Measurements from ENCODE around the gene AMIGO2. TPM values are rescaled to one million over a fixed set of nuclear protein-coding genes. Genes with fewer than 3 reads are reported as not detected.

The AMIGO2 gene
- total and polyA plus RNA-seq, 2 experiments from 2014 or later, result 1.8 to 3.8 TPM

DNA sequence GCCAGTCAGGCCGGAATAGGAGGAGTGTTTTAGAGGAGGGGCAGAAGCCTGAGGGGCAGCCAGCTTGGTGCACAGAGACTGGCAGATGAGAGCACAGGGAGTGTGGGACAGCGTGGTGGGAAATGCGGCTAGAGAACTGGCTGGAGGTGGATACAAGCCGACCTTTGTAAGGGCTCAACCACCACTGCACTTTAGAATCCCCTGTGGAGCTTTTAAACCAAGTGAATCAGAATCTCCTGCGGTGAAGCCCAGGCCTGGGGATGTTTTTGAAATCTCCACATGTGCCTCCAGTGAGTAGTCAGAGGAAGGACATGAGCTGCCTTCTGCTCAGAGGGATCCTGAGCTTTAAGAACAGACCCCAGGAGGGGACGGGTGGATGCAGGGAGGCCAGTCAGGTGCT is 11.2 kb downstream of the AMIGO2 start (continued):
- TF ChIP-seq CREB1 (CRISPR knock-in tag; IDR thresholded peaks at IDR 0.05; ENCODE audit: low read depth), result no peak

GRCh38 chr12:47067771-47068431 is 11.9 kb downstream of the AMIGO2 start:
- no peaks in the 10 kb centered on the region for H3K36me3 Mint-ChIP-seq (ENCODE audit: low read depth)
- H3K27ac ChIP-seq (ENCODE audit: low read depth), result no peak overlapping the region
- H3K4me3 ChIP-seq, result no peak overlapping the region
- no peak overlapping the region for H2AFZ ChIP-seq
- no peaks in the 10 kb centered on the region for H3F3A ChIP-seq (replicated peaks; ENCODE audit: low read depth)
- H3K27me3 ChIP-seq (ENCODE audit: insufficient read depth), result no peaks in the 10 kb centered on the region
- no peaks in the 10 kb centered on the region for H3K79me2 ChIP-seq (replicated peaks; ENCODE audit: insufficient read depth)
- DNase-seq (ENCODE audit: low spot score) (no peak), ATAC-seq (no peak)
- H3K27me3 Mint-ChIP-seq (ENCODE audit: insufficient read depth, low read depth, poor library complexity), result peaks cover 1% of the 10 kb centered on the region
- no peaks in the 10 kb centered on the region for H4K20me1 ChIP-seq (replicated peaks; ENCODE audit: insufficient read depth)
- H3K4me1 ChIP-seq (ENCODE audit: insufficient read depth), result peaks cover 4% of the 10 kb centered on the region; the same call in 1 of the 2 replicates
- no peaks in the 10 kb centered on the region for H3K36me3 ChIP-seq (ENCODE audit: insufficient read depth)
- H3K27ac Mint-ChIP-seq, result no peak overlapping the region
- TF ChIP-seq JUNB (IDR thresholded peaks at IDR 0.05; ENCODE audit: unreplicated experiment) (no peak), ZNF114 (CRISPR knock-in tag; IDR thresholded peaks at IDR 0.05) (no peak), CREB1 (CRISPR knock-in tag; IDR thresholded peaks at IDR 0.05; ENCODE audit: low read depth) (no peak), REST (IDR thresholded peaks at IDR 0.05; ENCODE audit: unreplicated experiment) (no peak), EZH2 (IDR thresholded peaks at IDR 0.05; ENCODE audit: low read depth, unreplicated experiment) (no peak), POLR2AphosphoS5 (IDR thresholded peaks at IDR 0.05; ENCODE audit: low read depth) (no peak), NANOG (IDR thresholded peaks at IDR 0.05; ENCODE audit: borderline replicate concordance) (no peak), ZNF331 (CRISPR knock-in tag; IDR thresholded peaks at IDR 0.05; ENCODE audit: low read depth) (no peak), STAT1 (IDR thresholded peaks at IDR 0.05; ENCODE audit: unreplicated experiment) (no peak), EZH2phosphoT487 (IDR thresholded peaks at IDR 0.05; ENCODE audit: unreplicated experiment) (no peak)
- TF ChIP-seq, protein P1, sequence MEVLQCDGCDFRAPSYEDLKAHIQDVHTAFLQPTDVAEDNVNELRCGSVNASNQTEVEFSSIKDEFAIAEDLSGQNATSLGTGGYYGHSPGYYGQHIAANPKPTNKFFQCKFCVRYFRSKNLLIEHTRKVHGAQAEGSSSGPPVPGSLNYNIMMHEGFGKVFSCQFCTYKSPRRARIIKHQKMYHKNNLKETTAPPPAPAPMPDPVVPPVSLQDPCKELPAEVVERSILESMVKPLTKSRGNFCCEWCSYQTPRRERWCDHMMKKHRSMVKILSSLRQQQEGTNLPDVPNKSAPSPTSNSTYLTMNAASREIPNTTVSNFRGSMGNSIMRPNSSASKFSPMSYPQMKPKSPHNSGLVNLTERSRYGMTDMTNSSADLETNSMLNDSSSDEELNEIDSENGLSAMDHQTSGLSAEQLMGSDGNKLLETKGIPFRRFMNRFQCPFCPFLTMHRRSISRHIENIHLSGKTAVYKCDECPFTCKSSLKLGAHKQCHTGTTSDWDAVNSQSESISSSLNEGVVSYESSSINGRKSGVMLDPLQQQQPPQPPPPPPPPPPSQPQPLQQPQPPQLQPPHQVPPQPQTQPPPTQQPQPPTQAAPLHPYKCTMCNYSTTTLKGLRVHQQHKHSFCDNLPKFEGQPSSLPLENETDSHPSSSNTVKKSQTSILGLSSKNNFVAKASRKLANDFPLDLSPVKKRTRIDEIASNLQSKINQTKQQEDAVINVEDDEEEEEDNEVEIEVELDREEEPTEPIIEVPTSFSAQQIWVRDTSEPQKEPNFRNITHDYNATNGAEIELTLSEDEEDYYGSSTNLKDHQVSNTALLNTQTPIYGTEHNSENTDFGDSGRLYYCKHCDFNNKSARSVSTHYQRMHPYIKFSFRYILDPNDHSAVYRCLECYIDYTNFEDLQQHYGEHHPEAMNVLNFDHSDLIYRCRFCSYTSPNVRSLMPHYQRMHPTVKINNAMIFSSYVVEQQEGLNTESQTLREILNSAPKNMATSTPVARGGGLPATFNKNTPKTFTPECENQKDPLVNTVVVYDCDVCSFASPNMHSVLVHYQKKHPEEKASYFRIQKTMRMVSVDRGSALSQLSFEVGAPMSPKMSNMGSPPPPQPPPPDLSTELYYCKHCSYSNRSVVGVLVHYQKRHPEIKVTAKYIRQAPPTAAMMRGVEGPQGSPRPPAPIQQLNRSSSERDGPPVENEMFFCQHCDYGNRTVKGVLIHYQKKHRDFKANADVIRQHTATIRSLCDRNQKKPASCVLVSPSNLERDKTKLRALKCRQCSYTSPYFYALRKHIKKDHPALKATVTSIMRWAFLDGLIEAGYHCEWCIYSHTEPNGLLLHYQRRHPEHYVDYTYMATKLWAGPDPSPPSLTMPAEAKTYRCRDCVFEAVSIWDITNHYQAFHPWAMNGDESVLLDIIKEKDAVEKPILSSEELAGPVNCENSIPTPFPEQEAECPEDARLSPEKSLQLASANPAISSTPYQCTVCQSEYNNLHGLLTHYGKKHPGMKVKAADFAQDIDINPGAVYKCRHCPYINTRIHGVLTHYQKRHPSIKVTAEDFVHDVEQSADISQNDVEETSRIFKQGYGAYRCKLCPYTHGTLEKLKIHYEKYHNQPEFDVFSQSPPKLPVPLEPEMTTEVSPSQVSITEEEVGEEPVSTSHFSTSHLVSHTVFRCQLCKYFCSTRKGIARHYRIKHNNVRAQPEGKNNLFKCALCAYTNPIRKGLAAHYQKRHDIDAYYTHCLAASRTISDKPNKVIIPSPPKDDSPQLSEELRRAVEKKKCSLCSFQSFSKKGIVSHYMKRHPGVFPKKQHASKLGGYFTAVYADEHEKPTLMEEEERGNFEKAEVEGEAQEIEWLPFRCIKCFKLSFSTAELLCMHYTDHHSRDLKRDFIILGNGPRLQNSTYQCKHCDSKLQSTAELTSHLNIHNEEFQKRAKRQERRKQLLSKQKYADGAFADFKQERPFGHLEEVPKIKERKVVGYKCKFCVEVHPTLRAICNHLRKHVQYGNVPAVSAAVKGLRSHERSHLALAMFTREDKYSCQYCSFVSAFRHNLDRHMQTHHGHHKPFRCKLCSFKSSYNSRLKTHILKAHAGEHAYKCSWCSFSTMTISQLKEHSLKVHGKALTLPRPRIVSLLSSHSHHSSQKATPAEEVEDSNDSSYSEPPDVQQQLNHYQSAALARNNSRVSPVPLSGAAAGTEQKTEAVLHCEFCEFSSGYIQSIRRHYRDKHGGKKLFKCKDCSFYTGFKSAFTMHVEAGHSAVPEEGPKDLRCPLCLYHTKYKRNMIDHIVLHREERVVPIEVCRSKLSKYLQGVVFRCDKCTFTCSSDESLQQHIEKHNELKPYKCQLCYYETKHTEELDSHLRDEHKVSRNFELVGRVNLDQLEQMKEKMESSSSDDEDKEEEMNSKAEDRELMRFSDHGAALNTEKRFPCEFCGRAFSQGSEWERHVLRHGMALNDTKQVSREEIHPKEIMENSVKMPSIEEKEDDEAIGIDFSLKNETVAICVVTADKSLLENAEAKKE (CRISPR knock-in tag; IDR thresholded peaks at IDR 0.05), result no peak
- TF ChIP-seq, protein P2, sequence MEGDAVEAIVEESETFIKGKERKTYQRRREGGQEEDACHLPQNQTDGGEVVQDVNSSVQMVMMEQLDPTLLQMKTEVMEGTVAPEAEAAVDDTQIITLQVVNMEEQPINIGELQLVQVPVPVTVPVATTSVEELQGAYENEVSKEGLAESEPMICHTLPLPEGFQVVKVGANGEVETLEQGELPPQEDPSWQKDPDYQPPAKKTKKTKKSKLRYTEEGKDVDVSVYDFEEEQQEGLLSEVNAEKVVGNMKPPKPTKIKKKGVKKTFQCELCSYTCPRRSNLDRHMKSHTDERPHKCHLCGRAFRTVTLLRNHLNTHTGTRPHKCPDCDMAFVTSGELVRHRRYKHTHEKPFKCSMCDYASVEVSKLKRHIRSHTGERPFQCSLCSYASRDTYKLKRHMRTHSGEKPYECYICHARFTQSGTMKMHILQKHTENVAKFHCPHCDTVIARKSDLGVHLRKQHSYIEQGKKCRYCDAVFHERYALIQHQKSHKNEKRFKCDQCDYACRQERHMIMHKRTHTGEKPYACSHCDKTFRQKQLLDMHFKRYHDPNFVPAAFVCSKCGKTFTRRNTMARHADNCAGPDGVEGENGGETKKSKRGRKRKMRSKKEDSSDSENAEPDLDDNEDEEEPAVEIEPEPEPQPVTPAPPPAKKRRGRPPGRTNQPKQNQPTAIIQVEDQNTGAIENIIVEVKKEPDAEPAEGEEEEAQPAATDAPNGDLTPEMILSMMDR (conservative IDR thresholded peaks at IDR 0.05; ENCODE audit: low read depth in 2 of 2), result no peak
- TF ChIP-seq, protein P3, sequence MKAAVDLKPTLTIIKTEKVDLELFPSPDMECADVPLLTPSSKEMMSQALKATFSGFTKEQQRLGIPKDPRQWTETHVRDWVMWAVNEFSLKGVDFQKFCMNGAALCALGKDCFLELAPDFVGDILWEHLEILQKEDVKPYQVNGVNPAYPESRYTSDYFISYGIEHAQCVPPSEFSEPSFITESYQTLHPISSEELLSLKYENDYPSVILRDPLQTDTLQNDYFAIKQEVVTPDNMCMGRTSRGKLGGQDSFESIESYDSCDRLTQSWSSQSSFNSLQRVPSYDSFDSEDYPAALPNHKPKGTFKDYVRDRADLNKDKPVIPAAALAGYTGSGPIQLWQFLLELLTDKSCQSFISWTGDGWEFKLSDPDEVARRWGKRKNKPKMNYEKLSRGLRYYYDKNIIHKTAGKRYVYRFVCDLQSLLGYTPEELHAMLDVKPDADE (IDR thresholded peaks at IDR 0.05), result no peak
- H3K9me3 Mint-ChIP-seq, result peaks cover 4% of the 10 kb centered on the region; the same call in 1 of the 3 replicates
- no peak overlapping the region for H3K4me2 ChIP-seq
- H3K4me3 Mint-ChIP-seq, result no peak overlapping the region
- H3K4me1 Mint-ChIP-seq, result peaks cover 25% of the 10 kb centered on the region
- no peaks in the 10 kb centered on the region for H3K9me2 ChIP-seq (ENCODE audit: insufficient read depth)
